KMS-11 (cell line): Measurements from ENCODE around the gene METTL1.

Experiments used
- H2AFZ ChIP-seq: fragments of 200-600 bp; sonication (generic); 2 replicates; pipeline ENCODE4 v1.6.1; 2016; ENCODE audit warnings: antibody characterized with exemption, mixed run types, low read depth
- H3K27ac ChIP-seq: fragments of 200-600 bp; sonication (generic); 2 replicates; pipeline ENCODE4 v1.6.1; 2016; ENCODE audit warnings: mild to moderate bottlenecking, mixed run types
- H3K27me3 ChIP-seq: fragments of 200-600 bp; sonication (generic); 2 replicates; pipeline ENCODE4 v1.6.1; 2017; ENCODE audit warnings: mild to moderate bottlenecking, low read depth, mixed run types, moderate library complexity; ENCODE audit not compliant: insufficient read depth
- H3K36me3 ChIP-seq: fragments of 200-600 bp; sonication (generic); 2 replicates; pipeline ENCODE4 v1.6.1; 2017; ENCODE audit warnings: mild to moderate bottlenecking, mixed run types; ENCODE audit not compliant: insufficient read depth
- H3K4me1 ChIP-seq: fragments of 200-600 bp; sonication (generic); 2 replicates; pipeline ENCODE4 v1.6.1; 2016; ENCODE audit warnings: mild to moderate bottlenecking, low read depth, mixed run types; ENCODE audit not compliant: poor library complexity, severe bottlenecking
- H3K4me2 ChIP-seq: fragments of 200-600 bp; sonication (generic); 2 replicates; pipeline ENCODE4 v1.7.0; 2016; ENCODE audit warnings: mild to moderate bottlenecking, mixed run types
- H3K4me3 ChIP-seq: fragments of 200-600 bp; sonication (generic); IDR thresholded peaks from 2 replicates; pipeline ENCODE4 v1.6.1; 2017; ENCODE audit warnings: low read depth, low read length, mixed read lengths; ENCODE audit not compliant: insufficient read depth
- H3K79me2 ChIP-seq: fragments of 200-600 bp; sonication (generic); 2 replicates; pipeline ENCODE4 v1.6.1; 2016; ENCODE audit warnings: low read depth, mixed run types; ENCODE audit not compliant: insufficient read depth
- H3K9ac ChIP-seq: fragments of 200-600 bp; sonication (generic); 2 replicates; pipeline ENCODE4 v1.6.1; 2016; ENCODE audit warnings: mild to moderate bottlenecking, mixed run types
- H4K20me1 ChIP-seq: fragments of 200-600 bp; sonication (generic); 2 replicates; pipeline ENCODE4 v1.6.1; 2016; ENCODE audit warnings: mild to moderate bottlenecking, mixed run types; ENCODE audit not compliant: insufficient read depth
- TF ChIP-seq, protein P1 (sequence below): fragments of 200-600 bp; sonication (generic); conservative IDR thresholded peaks from 2 replicates; pipeline ENCODE4 v1.6.1; 2017; ENCODE audit warnings: low read depth, mild to moderate bottlenecking, antibody characterized with exemption, low read length, moderate library complexity, mixed read lengths

METTL1 gene

DNA sequence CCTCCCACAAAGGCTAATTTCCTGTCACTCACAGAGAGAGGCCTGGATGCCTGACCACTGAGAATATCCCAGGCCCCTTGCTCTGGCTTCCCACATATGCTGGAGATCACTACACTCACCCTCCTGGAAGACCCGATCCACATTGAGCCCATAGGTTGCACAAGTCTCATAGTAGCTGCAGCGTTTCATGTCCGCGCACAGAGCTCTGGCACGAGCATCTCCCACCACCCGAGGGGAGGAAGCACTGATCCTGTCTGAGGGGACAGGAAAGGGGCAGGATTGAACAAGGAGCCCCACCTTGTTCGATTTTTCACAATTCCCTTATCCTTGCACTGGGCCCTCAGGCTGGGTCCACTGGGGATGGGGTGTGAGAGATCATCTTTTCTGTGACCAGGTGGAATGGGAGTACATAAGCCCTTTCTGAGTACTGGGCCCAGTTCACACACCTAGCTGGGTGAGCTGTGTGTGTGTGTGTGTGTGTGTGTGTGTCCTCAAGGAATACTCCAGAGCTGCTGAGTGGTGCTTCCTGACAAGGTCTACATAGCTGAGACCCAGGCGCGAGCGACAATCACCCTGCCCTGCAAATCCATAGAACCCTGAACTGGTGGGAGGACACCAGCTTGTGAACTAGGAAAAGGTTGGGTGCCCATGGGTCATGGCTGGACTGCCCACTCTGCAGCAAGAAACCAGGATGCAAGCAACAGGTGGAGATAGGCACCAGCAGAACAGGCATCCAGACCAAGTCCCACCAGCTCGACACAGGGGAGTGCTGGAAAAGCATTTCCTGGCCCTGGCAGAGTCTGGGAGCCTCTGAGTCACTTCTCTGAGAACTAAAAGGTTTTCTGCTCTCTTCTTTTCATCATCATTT lies 38.9 kb downstream of the METTL1 start:
- TF ChIP-seq, protein P1, sequence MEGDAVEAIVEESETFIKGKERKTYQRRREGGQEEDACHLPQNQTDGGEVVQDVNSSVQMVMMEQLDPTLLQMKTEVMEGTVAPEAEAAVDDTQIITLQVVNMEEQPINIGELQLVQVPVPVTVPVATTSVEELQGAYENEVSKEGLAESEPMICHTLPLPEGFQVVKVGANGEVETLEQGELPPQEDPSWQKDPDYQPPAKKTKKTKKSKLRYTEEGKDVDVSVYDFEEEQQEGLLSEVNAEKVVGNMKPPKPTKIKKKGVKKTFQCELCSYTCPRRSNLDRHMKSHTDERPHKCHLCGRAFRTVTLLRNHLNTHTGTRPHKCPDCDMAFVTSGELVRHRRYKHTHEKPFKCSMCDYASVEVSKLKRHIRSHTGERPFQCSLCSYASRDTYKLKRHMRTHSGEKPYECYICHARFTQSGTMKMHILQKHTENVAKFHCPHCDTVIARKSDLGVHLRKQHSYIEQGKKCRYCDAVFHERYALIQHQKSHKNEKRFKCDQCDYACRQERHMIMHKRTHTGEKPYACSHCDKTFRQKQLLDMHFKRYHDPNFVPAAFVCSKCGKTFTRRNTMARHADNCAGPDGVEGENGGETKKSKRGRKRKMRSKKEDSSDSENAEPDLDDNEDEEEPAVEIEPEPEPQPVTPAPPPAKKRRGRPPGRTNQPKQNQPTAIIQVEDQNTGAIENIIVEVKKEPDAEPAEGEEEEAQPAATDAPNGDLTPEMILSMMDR = no peak
- no peak overlapping the region for H2AFZ ChIP-seq
- H3K27ac ChIP-seq = no peak overlapping the region
- no peak overlapping the region for H3K4me3 ChIP-seq
- no peaks in the 10 kb centered on the region for H3K79me2 ChIP-seq
- H3K36me3 ChIP-seq = no peaks in the 10 kb centered on the region
- H3K4me2 ChIP-seq = no peak overlapping the region
- no peaks in the 10 kb centered on the region for H3K4me1 ChIP-seq
- H3K27me3 ChIP-seq = peaks cover 26% of the 10 kb centered on the region; the same call in 1 of the 2 replicates
- H3K9ac ChIP-seq = no peak overlapping the region
- no peaks in the 10 kb centered on the region for H4K20me1 ChIP-seq

DNA sequence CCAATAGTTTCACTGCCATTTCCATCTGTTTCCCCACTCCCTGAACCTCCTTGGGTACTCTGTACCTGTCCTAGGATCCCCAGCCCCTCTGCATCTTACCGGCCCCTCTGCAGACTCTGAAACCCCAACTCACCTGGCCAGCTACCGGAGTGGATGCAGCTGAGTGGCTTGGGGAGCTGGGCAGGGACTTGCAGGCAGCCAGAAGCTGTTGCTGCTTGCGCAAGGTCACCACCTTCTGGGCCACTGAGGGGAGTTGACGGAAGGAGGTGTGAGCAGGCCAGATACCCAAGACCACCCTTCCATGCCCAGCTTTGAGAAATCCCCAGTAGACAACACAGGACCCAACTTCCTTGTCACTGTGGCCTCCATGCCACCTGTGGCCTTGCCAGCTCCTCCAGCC lies 39.6 kb downstream of the METTL1 start:
- Histone ChIP-seq H2AFZ (no peak overlapping the region), H3K27me3 (peaks cover 26% of the 10 kb centered on the region; the same call in 1 of the 2 replicates), H3K79me2 (no peaks in the 10 kb centered on the region), H3K36me3 (no peaks in the 10 kb centered on the region), H3K4me3 (no peak overlapping the region), H4K20me1 (no peaks in the 10 kb centered on the region), H3K27ac (no peak overlapping the region), H3K4me2 (no peak overlapping the region), H3K4me1 (no peaks in the 10 kb centered on the region), H3K9ac (no peak overlapping the region)
- TF ChIP-seq, protein P1 = no peak

DNA sequence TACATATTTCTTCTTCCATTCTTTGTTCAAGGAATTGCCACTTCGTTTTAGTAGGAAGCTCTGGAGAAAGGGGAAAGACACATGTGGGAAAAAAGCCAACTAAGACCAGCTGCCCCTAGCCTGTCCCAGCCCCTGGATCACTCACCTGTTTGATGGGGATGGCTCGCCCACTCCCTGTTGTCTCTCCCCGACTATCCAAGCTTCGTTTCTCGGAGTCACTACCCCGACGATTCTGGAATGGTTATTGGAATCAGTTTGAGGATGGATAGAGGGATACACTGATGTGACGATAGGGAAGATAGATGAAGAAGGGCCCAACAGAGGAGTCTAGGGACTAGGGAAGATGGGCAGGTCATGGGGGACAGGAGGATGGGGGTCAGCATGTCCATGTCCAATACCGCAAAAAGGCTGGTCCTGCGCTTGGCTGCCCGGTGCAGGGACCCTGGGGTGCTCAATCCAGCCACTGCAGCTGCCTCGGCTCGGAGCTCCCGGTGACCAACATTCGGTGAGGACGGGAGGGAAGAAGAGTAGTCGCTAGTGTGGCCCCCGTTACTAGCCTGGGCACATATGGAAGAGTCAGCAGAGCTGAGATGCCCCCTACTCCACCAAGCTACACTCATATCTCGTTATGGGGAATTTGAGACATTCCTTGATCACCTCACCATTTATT lies 40.4 kb downstream of the METTL1 start:
- no peak overlapping the region for H3K27ac ChIP-seq
- H3K36me3 ChIP-seq = no peaks in the 10 kb centered on the region
- peaks cover 26% of the 10 kb centered on the region; the same call in 1 of the 2 replicates for H3K27me3 ChIP-seq

DNA sequence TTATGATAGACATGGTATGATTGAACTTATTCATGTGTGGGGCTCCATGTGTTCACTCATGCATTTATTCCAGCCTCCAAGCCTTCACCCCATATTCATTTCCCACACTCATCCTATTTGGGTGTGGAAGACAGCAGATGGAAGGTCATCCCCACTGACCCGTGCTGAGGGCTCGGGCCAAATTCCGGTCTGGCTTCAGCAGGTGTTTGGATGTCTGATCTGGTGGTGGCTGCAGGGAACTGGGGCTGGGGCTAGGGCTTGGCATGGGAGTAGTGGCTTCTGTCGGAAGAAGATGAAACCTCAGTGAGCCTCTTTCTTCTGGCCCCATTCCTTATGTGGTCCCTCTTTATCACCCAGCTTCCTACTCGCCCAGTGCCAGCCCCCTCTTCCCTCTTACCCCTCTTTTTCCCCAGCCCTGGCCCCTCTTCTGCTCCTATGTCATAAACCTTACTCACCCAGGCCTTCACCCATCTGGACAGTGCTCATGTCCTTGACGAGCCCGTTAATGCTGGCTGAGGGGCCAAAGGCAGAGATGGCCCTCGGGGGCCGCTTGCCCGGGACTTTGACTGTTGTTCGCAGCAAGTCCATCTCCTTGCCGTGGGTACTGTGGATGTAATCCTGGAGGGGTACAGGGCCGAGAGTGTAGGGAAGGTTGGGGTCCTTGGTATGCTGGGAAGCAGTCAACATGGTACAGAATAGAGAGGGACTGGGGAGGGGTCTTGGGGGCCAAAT lies 41.4 kb downstream of the METTL1 start:
- no peaks in the 10 kb centered on the region for H3K79me2 ChIP-seq
- H3K27me3 ChIP-seq = peaks cover 21% of the 10 kb centered on the region; the same call in 1 of the 2 replicates
- H3K27ac ChIP-seq = no peak overlapping the region
- H3K9ac ChIP-seq = no peak overlapping the region
- no peaks in the 10 kb centered on the region for H3K4me1 ChIP-seq
- no peak overlapping the region for H3K4me3 ChIP-seq
- H4K20me1 ChIP-seq = no peaks in the 10 kb centered on the region
- H3K4me2 ChIP-seq = no peak overlapping the region
- H2AFZ ChIP-seq = no peak overlapping the region
- TF ChIP-seq, protein P1 = no peak
- H3K36me3 ChIP-seq = no peaks in the 10 kb centered on the region

More for the DNA sequence above, 40.4 kb downstream of the METTL1 start:
- Histone ChIP-seq H3K4me2 (no peak overlapping the region), H3K9ac (no peak overlapping the region), H2AFZ (no peak overlapping the region), H3K4me1 (no peaks in the 10 kb centered on the region), H4K20me1 (no peaks in the 10 kb centered on the region), H3K4me3 (no peak overlapping the region), H3K79me2 (no peaks in the 10 kb centered on the region)
- TF ChIP-seq, protein P1 = no peak
